GM18520 (cell line): Measurements from ENCODE around the gene TMEM168.

ENCODE experiments used
- ATAC-seq: cut with Tn5 transposase; IDR thresholded peaks from one replicate; pipeline ENCODE4 v1.9.1; 2021; ENCODE audit not compliant: unreplicated experiment

TMEM168 gene

DNA sequence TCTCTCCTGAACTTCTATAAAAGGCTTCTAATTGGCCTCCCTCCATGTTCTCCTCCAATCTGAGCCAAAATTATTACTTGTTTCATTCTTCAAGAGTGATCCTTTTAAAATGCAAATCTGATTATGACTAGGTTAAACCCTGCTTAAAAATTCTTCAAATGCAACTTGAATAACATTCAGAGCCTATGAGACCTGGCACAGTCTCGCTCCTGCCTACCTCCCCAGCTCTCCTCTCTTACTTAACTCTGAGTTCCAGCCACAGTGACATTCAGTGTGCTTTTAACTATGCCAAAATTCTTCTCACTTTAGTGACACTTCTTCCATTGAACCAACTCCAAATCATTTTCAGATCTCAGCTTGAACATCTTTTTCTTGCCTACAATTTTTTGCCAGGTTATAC lies 68.8 kb downstream of the TMEM168 start:
- no peak for ATAC-seq

DNA sequence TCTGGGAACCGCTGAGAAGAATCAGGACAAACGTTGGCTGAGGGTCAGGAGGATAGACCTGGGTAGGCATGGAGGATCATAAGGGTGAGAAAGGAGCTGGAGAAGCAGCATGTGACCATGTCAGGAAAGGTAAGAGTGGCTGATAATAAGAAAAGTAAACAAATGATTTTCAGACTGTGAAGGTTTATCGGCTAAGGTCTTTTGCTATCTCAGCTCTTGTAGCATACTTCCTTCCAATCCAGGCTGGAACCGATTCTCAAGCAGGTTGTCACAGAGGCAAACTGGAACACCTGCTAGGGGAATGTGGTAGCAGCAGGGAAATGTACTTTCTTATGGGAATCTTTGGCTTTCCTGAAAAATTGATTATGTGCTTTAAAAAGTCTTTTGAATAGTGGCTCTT lies 74.7 kb downstream of the TMEM168 start:
- no peak for ATAC-seq

DNA sequence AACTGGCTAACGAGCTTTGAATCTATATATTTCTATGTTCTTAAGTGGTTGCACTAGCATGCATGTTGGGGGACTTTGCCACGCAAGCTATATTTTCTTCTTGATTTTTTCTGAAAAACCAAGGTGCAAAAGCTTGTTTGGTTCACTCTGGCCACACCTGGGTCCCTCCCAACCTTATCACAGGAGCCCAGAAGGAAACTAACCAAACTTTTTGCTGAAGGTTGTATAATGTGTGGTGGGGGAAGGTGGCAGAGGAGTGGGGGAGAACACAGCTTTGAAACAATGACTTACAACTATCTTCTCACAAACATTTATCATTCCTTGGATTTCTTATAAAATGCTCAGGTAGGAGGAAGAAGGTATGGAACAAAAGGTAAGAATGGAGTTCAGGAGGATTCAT lies 75.3 kb downstream of the TMEM168 start:
- ATAC-seq, result no peak
